Testis (tissue), 3 donors: ENCODE measurements around the gene ELF2. TPM values are rescaled to one million over a fixed set of nuclear protein-coding genes. Genes with fewer than 3 reads are reported as not detected.

Experiments
- DNase-seq: peaks from one replicate; pipeline ENCODE4 v3.0.0-alpha.2; 2019
- H3K27ac ChIP-seq, 2 donors: fragments of 200-600 bp; sonication (generic); one replicate each; pipeline ENCODE4 v1.5.1; 2019
- H3K27me3 ChIP-seq: fragments of 200-600 bp; sonication (generic); one replicate; pipeline ENCODE4 v1.5.1; 2019
- H3K36me3 ChIP-seq: fragments of 200-600 bp; sonication (generic); one replicate; pipeline ENCODE4 v1.5.1; 2017; ENCODE audit warnings: low read depth; ENCODE audit errors: missing control alignments
- H3K4me1 ChIP-seq: fragments of 200-600 bp; sonication (generic); one replicate; pipeline ENCODE4 v1.5.1; 2019
- H3K4me3 ChIP-seq, 2 donors: fragments of 200-600 bp; sonication (generic); one replicate each; pipeline ENCODE4 v1.5.1; 2017 to 2019
- H3K9me3 ChIP-seq: fragments of 200-600 bp; sonication (generic); one replicate; pipeline ENCODE4 v1.5.1; 2017
- POLR2A ChIP-seq: fragments of 450-650 bp; IDR thresholded peaks from one replicate; pipeline ENCODE4 v1.6.1; 2017; ENCODE audit warnings: antibody characterized with exemption, mild to moderate bottlenecking, moderate library complexity
- WGBS, 2 donors: methylation state at CpG; one replicate each; pipeline ENCODE4 v1.1.5; 2018; 5-methylcytosine and 5-hydroxymethylcytosine counted together
- intact Hi-C: fragments of 100-400 bp; cut with DNase I; formaldehyde crosslinking; loops from one replicate; pipeline ENCODE4 v1.15.1; 2023; ENCODE audit warnings: low total_unique reads
- polyA plus RNA-seq: library from polyadenylated mRNA; stranded (reverse); fragments of 350-450 nt; fragmentation: Illumina TruSeq; extraction: RNeasy Lipid Tissue Mini Kit (QIAGEN cat#74804); gene quantifications from one replicate; pipeline ENCODE4 v1.2.3, GENCODE V29; 2014; ENCODE audit warnings: low read depth, low replicate concordance; ENCODE audit not compliant: insufficient read depth
- total RNA-seq, 2 donors: library from RNA; depleted of rRNA; stranded (reverse); fragments of >200 nt; gene quantifications; one replicate each; pipeline ENCODE4 v1.2.3, GENCODE V29; 2016
- TF ChIP-seq, protein P1 (sequence below), 3 experiments: fragments of 450-650 bp in 2 of 3; fragments of 200-600 bp in 1 of 3; sonication (generic) in 1 of 3; IDR thresholded peaks; one replicate each; pipeline ENCODE4 v1.5.1; 2016 to 2019; ENCODE audit warnings: antibody characterized with exemption in 3 of 3, mild to moderate bottlenecking in 2 of 3, moderate library complexity in 1 of 3

The ELF2 gene
- total and polyA plus RNA-seq, 3 donors from 2014 or later: 52.0 to 72.6 (median 53.6) TPM

DNA sequence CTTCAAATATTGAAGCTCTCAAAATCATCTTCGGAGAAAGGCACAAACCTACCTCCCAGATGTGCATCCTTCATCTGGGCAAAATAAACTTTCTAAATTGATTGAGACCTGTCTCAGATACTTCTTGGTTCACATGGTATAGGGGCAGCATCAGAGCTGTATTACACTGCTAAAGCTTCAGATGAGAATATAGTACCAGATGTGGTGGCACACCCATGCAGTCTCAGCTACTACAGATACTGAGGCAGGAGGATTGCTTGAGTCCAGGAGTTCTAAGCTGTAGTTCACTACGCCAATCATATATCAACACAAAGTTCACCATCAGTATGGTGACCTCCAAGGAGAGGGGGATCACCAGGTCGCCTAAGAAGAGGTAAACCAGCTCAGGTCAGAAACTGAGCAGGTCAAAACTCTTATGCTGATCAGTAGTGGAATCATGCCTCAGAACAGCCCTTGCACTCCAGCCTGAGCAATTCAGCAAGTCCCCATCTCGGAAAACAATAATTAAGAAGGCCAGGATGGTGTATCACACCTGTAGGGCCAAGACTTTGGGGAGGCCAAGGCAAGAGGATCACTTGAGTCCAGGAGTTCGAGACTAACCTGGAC, 22.0 kb downstream of the ELF2 start:
- 85 to 98% methylated on average over 5 of the region's 5 CpGs for WGBS, 2 donors
- no peaks in the 10 kb centered on the region for H3K9me3 ChIP-seq
- no peak overlapping the region for H3K27ac ChIP-seq
- no peaks in the 10 kb centered on the region for H3K27me3 ChIP-seq
- TF ChIP-seq, protein P1, sequence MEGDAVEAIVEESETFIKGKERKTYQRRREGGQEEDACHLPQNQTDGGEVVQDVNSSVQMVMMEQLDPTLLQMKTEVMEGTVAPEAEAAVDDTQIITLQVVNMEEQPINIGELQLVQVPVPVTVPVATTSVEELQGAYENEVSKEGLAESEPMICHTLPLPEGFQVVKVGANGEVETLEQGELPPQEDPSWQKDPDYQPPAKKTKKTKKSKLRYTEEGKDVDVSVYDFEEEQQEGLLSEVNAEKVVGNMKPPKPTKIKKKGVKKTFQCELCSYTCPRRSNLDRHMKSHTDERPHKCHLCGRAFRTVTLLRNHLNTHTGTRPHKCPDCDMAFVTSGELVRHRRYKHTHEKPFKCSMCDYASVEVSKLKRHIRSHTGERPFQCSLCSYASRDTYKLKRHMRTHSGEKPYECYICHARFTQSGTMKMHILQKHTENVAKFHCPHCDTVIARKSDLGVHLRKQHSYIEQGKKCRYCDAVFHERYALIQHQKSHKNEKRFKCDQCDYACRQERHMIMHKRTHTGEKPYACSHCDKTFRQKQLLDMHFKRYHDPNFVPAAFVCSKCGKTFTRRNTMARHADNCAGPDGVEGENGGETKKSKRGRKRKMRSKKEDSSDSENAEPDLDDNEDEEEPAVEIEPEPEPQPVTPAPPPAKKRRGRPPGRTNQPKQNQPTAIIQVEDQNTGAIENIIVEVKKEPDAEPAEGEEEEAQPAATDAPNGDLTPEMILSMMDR (IDR thresholded peaks at IDR 0.05): no peak
- TF ChIP-seq POLR2A: no peak
- no peaks in the 10 kb centered on the region for H3K4me1 ChIP-seq
- intact Hi-C loops: no loop called here
- H3K4me3 ChIP-seq: no peak overlapping the region
- H3K36me3 ChIP-seq: no peaks in the 10 kb centered on the region
- DNase-seq: no peak

DNA sequence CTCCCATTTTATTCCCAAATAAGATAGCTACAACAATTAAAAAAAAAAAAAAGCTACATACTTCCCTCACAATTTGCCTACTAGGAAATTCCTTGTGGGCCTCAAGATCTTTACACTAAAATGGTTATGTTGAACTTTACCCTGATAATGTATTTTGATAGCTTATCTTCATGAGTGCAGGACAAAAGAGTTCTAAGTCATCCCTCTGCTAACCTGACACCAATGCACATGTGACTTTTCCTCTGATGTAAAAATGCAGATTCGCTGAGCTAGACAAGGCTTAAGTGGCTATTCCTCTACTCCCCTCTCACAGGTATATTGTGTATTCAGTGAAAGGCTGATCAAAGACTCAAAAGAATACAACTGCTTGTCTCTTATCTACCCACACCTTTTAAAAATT, 22.5 kb downstream of the ELF2 start:
- no peak overlapping the region for H3K27ac ChIP-seq
- no peaks in the 10 kb centered on the region for H3K9me3 ChIP-seq
- no peak overlapping the region for H3K4me3 ChIP-seq
- TF ChIP-seq POLR2A: no peak
- TF ChIP-seq, protein P1 (IDR thresholded peaks at IDR 0.05): no peak
- intact Hi-C loops: no loop called here
- H3K36me3 ChIP-seq: no peaks in the 10 kb centered on the region
- WGBS, 2 donors: 59 to 79% methylated on average over 1 of the region's 1 CpG
- H3K27me3 ChIP-seq: no peaks in the 10 kb centered on the region
- H3K4me1 ChIP-seq: no peaks in the 10 kb centered on the region
- DNase-seq: no peak

DNA sequence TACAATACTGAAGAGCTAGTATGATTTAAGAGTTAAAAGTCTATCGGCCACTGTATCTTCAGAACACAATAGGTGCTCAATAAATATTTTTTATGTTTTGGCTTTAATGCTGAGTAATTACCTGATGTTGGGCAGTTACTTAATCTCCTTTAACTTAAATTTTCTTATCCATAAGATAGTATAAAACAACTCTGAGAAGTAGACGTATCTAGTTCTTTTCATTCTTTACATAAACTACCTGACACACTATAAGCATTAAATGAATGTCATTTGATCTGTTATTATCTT, 22.9 kb downstream of the ELF2 start:
- WGBS, 2 donors: 85 to 87% methylated on average over 2 of the region's 2 CpGs
- no peak overlapping the region for H3K27ac ChIP-seq
- no peaks in the 10 kb centered on the region for H3K36me3 ChIP-seq
- no peaks in the 10 kb centered on the region for H3K27me3 ChIP-seq
- intact Hi-C loops: no loop called here
- H3K9me3 ChIP-seq: no peaks in the 10 kb centered on the region
- no peaks in the 10 kb centered on the region for H3K4me1 ChIP-seq
- TF ChIP-seq, protein P1 (IDR thresholded peaks at IDR 0.05): no peak
- H3K4me3 ChIP-seq: no peak overlapping the region
- DNase-seq: no peak

DNA sequence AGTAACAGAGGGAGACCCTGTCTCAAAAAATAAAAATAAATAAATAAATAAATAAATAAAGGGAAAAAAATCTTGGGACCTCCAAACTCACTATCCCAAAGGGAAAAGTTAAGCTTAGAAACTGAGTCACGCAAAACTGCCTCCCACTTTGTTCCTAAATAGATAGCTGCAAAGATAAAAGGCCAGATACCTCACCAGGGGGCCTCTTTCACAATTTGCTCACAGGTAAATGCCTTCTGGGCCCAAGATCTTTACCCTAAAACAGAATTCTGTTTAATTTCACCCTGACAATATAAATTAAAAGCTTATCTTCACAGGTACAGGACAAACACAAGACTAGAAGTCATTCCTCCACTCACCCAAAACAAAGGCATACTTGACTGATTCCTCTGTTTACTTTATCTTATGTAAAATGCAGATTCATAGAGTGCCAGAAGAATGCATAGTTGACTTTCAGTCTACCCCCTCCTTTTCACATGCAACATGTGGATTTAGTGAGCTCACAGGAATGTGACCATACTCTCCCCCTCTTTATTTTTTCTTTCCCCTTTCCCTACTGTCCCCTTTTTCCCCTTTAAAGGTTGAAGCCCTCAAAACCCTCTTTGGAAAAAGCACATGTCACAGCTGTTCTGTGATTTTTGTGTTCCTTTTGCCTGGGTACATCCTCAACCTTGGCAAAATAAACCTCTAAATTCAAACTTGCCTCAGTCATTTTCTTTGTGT, 23.4 kb downstream of the ELF2 start:
- no peaks in the 10 kb centered on the region for H3K36me3 ChIP-seq
- 94 to 96% methylated on average over 1 of the region's 1 CpG for WGBS, 2 donors
- no peaks in the 10 kb centered on the region for H3K4me1 ChIP-seq
- TF ChIP-seq POLR2A: no peak
- TF ChIP-seq, protein P1 (IDR thresholded peaks at IDR 0.05): no peak
- intact Hi-C loops: no loop called here
- no peaks in the 10 kb centered on the region for H3K9me3 ChIP-seq
- H3K27me3 ChIP-seq: no peaks in the 10 kb centered on the region
- no peak for DNase-seq
- H3K27ac ChIP-seq: no peak overlapping the region
- no peak overlapping the region for H3K4me3 ChIP-seq

DNA sequence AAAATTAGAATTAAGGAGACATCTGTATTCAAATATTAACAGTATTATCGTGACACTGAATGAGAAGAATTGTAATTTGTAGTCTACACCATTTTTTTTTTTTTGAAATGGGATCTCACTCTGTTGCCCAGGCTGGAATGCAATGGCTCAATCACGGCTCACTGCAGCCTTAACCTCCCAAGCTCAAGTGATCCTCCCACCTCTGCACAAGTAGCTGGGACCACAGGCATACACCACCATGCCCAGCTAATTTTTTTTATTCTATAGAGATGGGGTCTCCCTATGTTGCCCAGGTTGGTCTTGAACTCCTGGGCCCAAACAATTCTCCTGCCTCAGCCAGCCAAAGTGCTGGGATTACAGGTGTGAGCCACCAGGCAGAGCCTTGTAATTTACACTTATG, 24.8 kb downstream of the ELF2 start:
- Histone ChIP-seq H3K4me3 (no peak overlapping the region), H3K9me3 (no peaks in the 10 kb centered on the region), H3K4me1 (no peaks in the 10 kb centered on the region), H3K27ac (no peak overlapping the region), H3K27me3 (no peaks in the 10 kb centered on the region), H3K36me3 (no peaks in the 10 kb centered on the region)
- intact Hi-C loops: no loop called here
- no peak for TF ChIP-seq POLR2A
- DNase-seq: no peak
- 92 to 98% methylated on average over 2 of the region's 2 CpGs for WGBS, 2 donors
